Stromal cell of bone marrow (primary cell): ENCODE results near the gene GRIK4.
"Not testable (repeated sequence)": the region's sequence is repeated elsewhere in the genome, so short reads cannot be mapped to it uniquely, and the experiment has no call there.

Experiments
- DNase-seq: peaks from one replicate; pipeline ENCODE4 v3.0.0-alpha.2; 2012; ENCODE audit warnings: low read depth

Gene GRIK4

GRCh38 chr11:120995184-120995583, 483.6 kb downstream of the GRIK4 start:
- no peak for DNase-seq

GRCh38 chr11:120996973-120997372, 485.4 kb downstream of the GRIK4 start:
- no peak for DNase-seq

GRCh38 chr11:120998581-120998980, 487.0 kb downstream of the GRIK4 start:
- DNase-seq = no peak

- DNase-seq = no peak
Observed at GRCh38 chr11:121004206-121004840, 492.8 kb downstream of the GRIK4 start.

GRCh38 chr11:121006922-121007321, 495.4 kb downstream of the GRIK4 start:
- DNase-seq = no peak

- no peak for DNase-seq
Observed at GRCh38 chr11:121008551-121008950, 497.0 kb downstream of the GRIK4 start.

- DNase-seq = no peak
Observed at GRCh38 chr11:121012091-121012490, 500.5 kb downstream of the GRIK4 start.

- no peak for DNase-seq
Observed at GRCh38 chr11:121018746-121019145, 507.2 kb downstream of the GRIK4 start.

- not testable (repeated sequence) for DNase-seq
Observed at GRCh38 chr11:121021718-121022117, 510.2 kb downstream of the GRIK4 start.

GRCh38 chr11:121023848-121024751, 512.6 kb downstream of the GRIK4 start, which contains the start of gene TBCEL:
Gene TBCEL, plus strand, starts transcription at chr11:121024102. Its CDS starts 21,589 bp downstream, at chr11:121045691.
- DNase-seq = peak; percentile 69

- DNase-seq = peak; percentile 21
Observed at GRCh38 chr11:121024989-121025388, 513.4 kb downstream of the GRIK4 start.

GRCh38 chr11:121029153-121029552, 517.6 kb downstream of the GRIK4 start:
- no peak for DNase-seq

- no peak for DNase-seq
Observed at GRCh38 chr11:121029813-121030445, 518.4 kb downstream of the GRIK4 start.

GRCh38 chr11:121031167-121031566, 519.6 kb downstream of the GRIK4 start:
- DNase-seq = no peak

GRCh38 chr11:121031648-121032047, 520.1 kb downstream of the GRIK4 start:
- DNase-seq = not testable (repeated sequence)

- DNase-seq = no peak
Observed at GRCh38 chr11:121032546-121032945, 521.0 kb downstream of the GRIK4 start.

GRCh38 chr11:121033635-121034034, 522.1 kb downstream of the GRIK4 start:
- DNase-seq = no peak

- DNase-seq = no peak
Observed at GRCh38 chr11:121035169-121035755, 523.7 kb downstream of the GRIK4 start.

- no peak for DNase-seq
Observed at GRCh38 chr11:121035780-121036179, 524.2 kb downstream of the GRIK4 start.

- DNase-seq = no peak
Observed at GRCh38 chr11:121037016-121037415, 525.5 kb downstream of the GRIK4 start.
